ENCODE results near the gene ESCO1.
"Not testable (repeated sequence)": the region's sequence is repeated elsewhere in the genome, so short reads cannot be mapped to it uniquely, and the experiment has no call there.

Gene ESCO1

DNA sequence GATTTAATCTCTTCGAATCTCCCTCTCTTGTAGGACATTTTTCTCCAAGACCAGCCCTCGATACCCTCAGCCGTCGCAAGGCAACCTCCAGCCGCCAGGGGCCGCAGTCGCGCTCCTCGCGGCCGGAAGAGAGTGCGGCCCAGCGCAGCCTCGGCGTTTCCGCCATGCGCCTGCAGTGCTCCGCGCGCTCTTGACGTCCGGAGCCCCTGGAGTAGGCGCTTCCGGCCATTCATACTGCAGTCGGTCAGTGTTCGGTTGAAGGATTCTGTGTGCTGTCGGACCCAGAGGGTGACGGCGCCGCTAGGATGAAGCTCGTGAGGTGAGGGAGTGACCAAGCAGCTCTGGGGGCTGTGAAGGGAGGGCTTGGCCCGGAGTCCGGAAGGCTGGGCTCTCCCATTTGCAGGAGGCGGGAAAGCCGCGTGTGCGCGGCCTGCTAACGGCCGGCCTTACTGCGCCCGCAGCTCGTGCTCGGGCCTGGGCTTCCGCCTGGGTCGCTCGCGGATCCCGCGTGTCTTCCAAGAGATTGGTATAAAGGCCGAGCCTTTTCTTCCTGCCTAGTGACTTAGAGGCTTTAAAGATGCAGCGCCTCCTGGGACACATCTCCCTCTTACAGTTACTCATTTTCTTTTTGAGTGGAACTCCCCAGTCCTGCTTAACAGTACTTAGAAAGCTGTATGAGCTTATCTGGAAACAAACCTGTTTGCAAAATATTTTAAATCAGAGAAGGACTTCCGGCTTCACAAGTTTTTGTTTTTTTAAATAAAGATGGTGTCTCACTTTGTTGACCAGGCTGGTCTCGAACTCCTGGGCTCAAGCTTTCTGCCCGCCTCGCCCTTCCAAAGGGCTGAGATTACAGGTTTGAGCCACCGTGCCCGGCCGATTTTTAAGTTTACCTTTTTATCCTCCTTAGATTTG, 11.9 kb upstream of the ESCO1 start, which contains the start of gene SNRPD1:
Gene SNRPD1, plus strand, starts transcription at position 190 of the 915 bp plus-strand sequence. Its CDS starts 116 bp downstream, at position 306.
- TF ChIP-seq, protein P1, sequence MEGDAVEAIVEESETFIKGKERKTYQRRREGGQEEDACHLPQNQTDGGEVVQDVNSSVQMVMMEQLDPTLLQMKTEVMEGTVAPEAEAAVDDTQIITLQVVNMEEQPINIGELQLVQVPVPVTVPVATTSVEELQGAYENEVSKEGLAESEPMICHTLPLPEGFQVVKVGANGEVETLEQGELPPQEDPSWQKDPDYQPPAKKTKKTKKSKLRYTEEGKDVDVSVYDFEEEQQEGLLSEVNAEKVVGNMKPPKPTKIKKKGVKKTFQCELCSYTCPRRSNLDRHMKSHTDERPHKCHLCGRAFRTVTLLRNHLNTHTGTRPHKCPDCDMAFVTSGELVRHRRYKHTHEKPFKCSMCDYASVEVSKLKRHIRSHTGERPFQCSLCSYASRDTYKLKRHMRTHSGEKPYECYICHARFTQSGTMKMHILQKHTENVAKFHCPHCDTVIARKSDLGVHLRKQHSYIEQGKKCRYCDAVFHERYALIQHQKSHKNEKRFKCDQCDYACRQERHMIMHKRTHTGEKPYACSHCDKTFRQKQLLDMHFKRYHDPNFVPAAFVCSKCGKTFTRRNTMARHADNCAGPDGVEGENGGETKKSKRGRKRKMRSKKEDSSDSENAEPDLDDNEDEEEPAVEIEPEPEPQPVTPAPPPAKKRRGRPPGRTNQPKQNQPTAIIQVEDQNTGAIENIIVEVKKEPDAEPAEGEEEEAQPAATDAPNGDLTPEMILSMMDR (IDR thresholded peaks at IDR 0.05; ENCODE audit: low read depth, low read length, missing control alignments) = peak; percentile 98
- DNase-seq (ENCODE audit: extremely low read depth, low read depth) = peak; percentile 71
- H3K4me3 ChIP-seq (replicated peaks; ENCODE audit: low read depth, low read length) = peak within 1 kb of the TSS; percentile 90

DNA sequence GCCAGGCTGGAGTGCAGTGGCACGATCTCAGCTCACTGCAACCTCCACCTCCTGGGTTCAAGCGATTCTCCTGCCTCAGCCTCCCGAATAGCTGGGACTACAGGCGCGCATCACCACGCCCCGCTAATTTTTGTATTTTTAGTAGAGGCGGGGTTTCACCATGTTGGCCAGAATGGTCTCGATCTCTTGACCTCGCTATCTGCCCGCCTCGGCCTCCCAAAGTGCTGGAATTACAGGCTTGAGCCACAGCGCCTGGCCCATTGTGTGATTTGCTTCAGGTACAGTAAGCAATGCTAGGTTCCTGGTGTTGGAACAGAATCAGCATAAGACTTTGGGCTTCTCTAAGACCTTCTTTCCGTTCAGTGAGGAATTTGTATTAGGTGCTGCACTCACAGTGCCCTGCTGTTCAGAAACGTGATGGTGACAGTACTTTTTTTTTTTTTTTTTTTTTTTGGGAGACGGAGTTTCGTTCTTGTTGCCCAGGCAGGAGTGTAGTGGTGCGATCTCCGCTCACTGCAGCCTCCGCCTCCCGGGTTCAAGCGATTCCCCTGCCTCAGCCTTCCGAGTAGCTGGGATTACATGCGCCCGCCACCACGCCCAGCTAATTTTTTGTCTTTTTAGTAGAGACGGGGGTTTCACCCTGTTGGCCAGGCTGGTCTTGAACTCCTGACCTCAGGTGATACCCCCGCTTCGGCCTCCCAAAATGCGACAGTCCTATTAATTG, 11.1 kb upstream of the ESCO1 start:
- peak overlapping the region; percentile 90 for H3K4me3 ChIP-seq (replicated peaks; ENCODE audit: low read depth, low read length)
- not testable (repeated sequence) for DNase-seq (ENCODE audit: extremely low read depth, low read depth)

DNA sequence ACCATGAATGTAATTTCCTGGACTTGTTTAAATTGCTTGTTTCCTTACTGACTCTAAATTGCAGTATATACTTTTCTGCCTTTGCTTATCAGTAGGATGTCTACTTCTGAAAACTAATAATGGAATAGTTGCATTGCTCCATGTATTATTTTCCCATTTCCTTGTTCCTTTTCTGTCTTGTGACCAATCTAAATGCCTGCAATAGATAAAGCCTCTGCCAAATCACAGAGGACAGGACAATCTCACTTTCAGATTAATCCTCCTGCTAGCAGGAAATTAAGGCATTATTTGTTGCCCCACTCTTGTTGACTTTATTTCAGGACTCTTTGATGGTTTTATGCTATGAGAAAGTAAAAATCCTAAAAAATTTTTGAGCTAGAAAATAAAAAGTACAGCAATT, 4.7 kb upstream of the ESCO1 start:
- TF ChIP-seq, protein P1 (IDR thresholded peaks at IDR 0.05; ENCODE audit: low read depth, low read length, missing control alignments) = no peak
- no peak overlapping the region for H3K4me3 ChIP-seq (replicated peaks; ENCODE audit: low read depth, low read length)
- DNase-seq (ENCODE audit: extremely low read depth, low read depth) = no peak

DNA sequence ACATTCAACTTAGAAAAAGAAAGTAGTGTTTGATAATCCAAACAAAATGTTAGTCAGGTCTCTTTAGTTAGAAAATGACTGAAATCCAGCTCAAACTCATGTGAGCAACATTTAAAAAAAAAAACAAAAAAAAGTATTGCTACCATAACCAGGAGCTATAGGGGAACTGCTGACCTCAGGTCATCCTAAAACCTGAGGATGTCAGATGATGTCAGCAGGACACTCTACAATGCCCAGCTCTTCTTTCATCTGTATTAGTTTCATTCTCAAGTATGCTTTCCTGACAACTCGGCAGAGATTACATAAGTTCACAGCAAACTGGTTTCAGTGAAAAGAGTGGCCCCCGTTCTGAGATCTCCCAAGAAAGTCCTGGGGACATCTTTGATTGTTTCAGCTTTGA, 4.2 kb upstream of the ESCO1 start:
- TF ChIP-seq, protein P1 (IDR thresholded peaks at IDR 0.05; ENCODE audit: low read depth, low read length, missing control alignments) = no peak
- no peak overlapping the region for H3K4me3 ChIP-seq (replicated peaks; ENCODE audit: low read depth, low read length)
- no peak for DNase-seq (ENCODE audit: extremely low read depth, low read depth)

DNA sequence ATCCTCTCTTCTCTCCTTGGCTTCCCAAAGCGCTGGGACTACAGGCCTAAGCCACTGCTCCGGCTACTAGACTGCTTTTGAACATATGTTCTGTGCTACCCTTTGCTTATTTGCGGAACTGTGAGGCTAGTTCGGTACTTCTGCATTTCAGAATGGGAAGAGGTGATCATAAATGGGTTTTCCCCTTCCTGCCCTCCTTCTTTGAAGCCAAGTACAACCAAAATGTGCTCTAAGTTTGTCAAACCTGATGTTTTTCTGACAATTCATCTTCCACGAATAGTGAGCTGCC, 1.7 kb upstream of the ESCO1 start:
- H3K4me3 ChIP-seq (replicated peaks; ENCODE audit: low read depth, low read length) = no peak overlapping the region
- TF ChIP-seq, protein P1 (IDR thresholded peaks at IDR 0.05; ENCODE audit: low read depth, low read length, missing control alignments) = no peak
- no peak for DNase-seq (ENCODE audit: extremely low read depth, low read depth)

DNA sequence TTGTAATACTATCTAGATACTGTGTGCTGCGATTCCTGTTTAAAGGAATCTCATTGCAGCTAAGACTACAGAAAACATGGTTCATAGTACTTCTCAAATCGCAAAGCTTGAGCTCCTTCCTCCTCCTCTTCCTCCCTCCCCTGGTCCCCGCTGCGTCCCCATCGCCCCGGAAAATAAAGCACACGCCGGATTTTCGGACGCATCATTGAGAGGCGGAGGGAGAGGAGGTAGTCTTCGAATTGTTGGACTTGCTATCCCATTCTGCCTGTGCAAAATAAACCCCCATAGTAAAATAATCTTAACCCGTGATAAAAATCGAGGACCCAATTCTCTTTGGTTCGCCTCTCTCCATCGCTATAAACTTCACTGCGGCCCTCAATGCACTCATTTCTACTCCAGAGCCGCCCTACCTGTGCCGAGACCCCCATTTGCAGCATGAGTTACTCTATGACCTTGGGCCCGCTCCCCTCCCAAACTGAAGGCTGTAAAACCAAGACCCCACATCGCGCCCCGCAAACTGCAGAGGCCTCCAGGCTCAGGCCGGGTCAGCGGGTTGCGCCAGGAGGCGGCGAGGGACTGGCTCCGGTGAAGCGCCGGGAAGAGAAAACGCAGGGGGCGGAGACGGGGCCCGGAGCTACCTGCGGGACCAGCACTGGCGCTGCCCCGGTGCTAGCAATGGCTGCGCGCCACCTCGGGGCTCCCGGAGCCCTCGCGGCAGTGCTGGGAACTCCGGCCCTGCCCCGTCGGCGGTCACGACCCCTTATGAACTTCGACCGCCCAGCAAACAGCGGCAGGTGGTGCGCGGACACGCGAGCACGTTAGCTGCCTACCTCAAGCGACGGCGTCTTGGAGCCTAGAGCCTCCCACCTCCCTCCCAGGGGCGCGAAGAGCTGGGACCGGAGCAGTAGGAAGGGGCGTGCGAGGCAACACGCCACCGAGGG, 649 bp downstream of the ESCO1 start:
- peak; percentile 2 for DNase-seq (ENCODE audit: extremely low read depth, low read depth)
- TF ChIP-seq, protein P1 (IDR thresholded peaks at IDR 0.05; ENCODE audit: low read depth, low read length, missing control alignments) = no peak

More for the DNA sequence above, 649 bp downstream of the ESCO1 start:
- H3K4me3 ChIP-seq (replicated peaks; ENCODE audit: low read depth, low read length) = peak overlapping the region; percentile 98

Measured in HFF-Myc (cell line).